ENCODE data around the gene STEAP2. TPM values are rescaled to one million over a fixed set of nuclear protein-coding genes. Genes with fewer than 3 reads are reported as not detected.
A peak's percentile ranks its signal among the peaks of the same experiment; 100 is the strongest.

Gene STEAP2
- polyA plus RNA-seq, 2 of the 4 experiments (the other 2 are of a cell fraction), result 5.1 to 49.2 TPM

DNA sequence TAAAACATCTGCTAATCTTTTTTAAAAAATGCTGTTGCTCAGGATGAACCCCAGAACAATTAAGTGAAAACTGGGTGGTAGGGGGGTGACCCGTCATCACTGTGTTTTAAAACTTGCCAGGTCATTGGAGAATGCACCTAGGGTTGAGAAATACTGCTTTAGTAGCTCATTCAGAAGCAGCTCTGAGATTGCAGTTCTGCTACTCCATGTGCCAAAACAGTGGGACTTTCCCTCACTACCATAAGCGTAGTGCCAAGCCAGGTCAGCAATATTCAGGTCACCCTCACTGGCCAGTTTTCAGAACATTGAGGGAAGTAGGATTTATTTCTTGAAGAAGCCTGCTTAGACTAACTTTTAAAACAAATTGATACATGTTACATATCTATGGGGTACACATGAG, 5.2 kb downstream of the STEAP2 start:
- Histone ChIP-seq H3K4me2 (no peak overlapping the region), H3K4me1 (peaks cover 5% of the 10 kb centered on the region; the same call in 1 of the 3 replicates), H3K9me3 (no peaks in the 10 kb centered on the region), H3K27ac (no peak overlapping the region), H3K4me3 (no peak overlapping the region)
- FAIRE-seq (no peak), DNase-seq (ENCODE audit: low read depth in 1 of 2, low spot score in 1 of 2) (no peak), ATAC-seq (no peak)
- CTCF ChIA-PET, result no interaction called here
- TF ChIP-seq MAFK (IDR thresholded peaks at IDR 0.05; ENCODE audit: partially characterized antibody) (peak; percentile 22), HOXB13 (CRISPR knock-in tag; IDR thresholded peaks at IDR 0.05; ENCODE audit: low read depth) (no peak)
- WGBS (ENCODE audit: missing lambda C conversion rate), result 88% methylated on average over 2 of the region's 2 CpGs
- POLR2A ChIA-PET, result no interaction called here

DNA sequence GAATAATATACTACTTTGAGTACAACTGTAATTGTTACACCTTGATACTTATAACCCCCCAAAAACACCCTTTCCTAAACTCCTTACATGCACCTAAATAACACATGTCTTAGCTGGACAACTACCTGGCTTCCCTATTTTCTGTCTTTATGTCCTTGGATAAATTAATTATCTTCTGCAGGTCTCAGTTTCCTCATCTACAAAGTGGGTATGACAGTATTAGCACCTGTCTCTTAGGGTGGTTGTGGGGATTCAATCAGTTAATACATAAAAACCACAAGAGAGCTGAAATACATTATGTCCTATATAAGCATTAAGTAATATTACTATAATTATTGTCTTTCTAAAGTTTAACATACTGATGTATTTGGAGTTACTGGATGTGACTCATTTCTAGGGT, 10.8 kb downstream of the STEAP2 start:
- Histone ChIP-seq H3K4me1 (peaks cover 11% of the 10 kb centered on the region), H3K4me3 (no peak overlapping the region), H3K9me3 (no peaks in the 10 kb centered on the region), H3K4me2 (no peak overlapping the region), H3K27ac (no peak overlapping the region)
- DNase-seq (ENCODE audit: low read depth in 1 of 2, low spot score in 1 of 2) (no peak), ATAC-seq (no peak), FAIRE-seq (no peak)
- CTCF ChIA-PET, result interaction anchor here (1.6 to 2.5 kb wide), 3 partner anchors 10 to 68 kb away, joined by 5 to 9 read pairs (median 8); partner anchors contain the start of genes STEAP1 and STEAP2
- POLR2A ChIA-PET, result no interaction called here
- TF ChIP-seq, protein P1, sequence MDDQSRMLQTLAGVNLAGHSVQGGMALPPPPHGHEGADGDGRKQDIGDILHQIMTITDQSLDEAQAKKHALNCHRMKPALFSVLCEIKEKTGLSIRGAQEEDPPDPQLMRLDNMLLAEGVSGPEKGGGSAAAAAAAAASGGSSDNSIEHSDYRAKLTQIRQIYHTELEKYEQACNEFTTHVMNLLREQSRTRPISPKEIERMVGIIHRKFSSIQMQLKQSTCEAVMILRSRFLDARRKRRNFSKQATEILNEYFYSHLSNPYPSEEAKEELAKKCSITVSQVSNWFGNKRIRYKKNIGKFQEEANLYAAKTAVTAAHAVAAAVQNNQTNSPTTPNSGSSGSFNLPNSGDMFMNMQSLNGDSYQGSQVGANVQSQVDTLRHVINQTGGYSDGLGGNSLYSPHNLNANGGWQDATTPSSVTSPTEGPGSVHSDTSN (IDR thresholded peaks at IDR 0.05), result no peak

DNA sequence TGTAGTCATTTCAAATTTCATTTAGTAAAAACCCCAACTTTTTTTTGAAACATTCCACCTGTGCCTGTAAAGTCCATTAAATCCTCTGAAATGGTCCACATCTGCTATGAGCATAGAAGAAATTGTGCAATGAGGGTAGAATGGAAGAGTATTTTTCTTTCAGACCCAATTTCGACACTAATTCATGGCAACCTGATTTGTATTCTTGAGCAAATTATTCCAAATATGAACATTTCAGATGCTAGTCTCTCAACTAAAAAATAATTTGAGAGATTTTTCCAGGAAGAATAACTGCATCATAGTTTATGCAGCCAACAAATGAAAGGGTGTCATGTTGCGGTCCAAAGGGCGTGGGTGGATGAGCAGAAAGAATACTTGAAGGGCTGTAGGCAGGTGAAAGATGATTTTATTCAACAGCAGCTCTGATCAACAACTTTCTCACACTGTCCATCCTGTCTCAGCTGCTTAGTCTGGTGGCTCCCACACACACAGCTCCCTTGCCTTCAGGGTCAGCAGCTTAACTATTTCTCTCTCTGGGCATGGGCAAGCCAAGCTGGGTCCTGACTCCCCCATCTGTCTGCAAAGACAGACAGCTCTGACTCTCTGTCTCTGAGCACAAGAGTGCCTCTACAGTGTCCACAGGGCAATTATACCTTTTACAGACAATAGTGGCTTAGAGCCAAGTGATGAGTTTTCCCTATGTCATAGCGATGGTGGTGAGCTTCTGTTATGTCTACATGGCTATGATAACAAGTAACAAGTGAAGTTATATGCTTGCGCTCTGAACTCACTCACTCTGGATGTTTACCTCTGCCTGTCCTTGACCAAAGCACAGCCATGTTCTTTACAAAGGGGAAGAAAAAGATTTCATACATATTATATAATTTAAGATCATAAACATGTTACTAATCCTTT, 11.5 kb downstream of the STEAP2 start:
- DNase-seq (ENCODE audit: low read depth in 1 of 2, low spot score in 1 of 2) (peak in 1 of 2 experiments; percentile 72), ATAC-seq (peak; percentile 59 to 85; a peak in 5 of 6 replicates), FAIRE-seq (peak; percentile 92)
- WGBS (ENCODE audit: missing lambda C conversion rate), result 55% methylated on average over 5 of the region's 5 CpGs
- ChIA-PET POLR2A (interaction anchor here (0.9 kb wide), 1 partner anchor 12 kb away, joined by 7 read pairs; the partner anchor contains the start of gene STEAP2), CTCF (interaction anchor here (1.1 to 2.5 kb wide), 5 partner anchors 9 to 69 kb away, joined by 3 to 12 read pairs (median 8); partner anchors contain the start of genes STEAP1 and STEAP2)
- Histone ChIP-seq H3K4me3 (no peak overlapping the region), H3K4me1 (peaks cover 11% of the 10 kb centered on the region), H3K4me2 (peak overlapping the region; percentile 40), H3K9me3 (no peaks in the 10 kb centered on the region), H3K27ac (peak overlapping the region in 1 of 2 experiments; percentile 23; a peak in 1 of 6 replicates)
- no peak for TF ChIP-seq JUNB (IDR thresholded peaks at IDR 0.05)
- no peak for TF ChIP-seq HOXA7 (CRISPR knock-in tag; IDR thresholded peaks at IDR 0.05)
- TF ChIP-seq CHD4 (IDR thresholded peaks at IDR 0.05; ENCODE audit: borderline replicate concordance), result no peak
- TF ChIP-seq ZSCAN20 (CRISPR knock-in tag; IDR thresholded peaks at IDR 0.05), result peak; percentile 68; the same call in 1 of the 2 replicates
- no peak for TF ChIP-seq RCOR1 (IDR thresholded peaks at IDR 0.05; ENCODE audit: low read depth, low read length)
- no peak for TF ChIP-seq ZNF302 (CRISPR knock-in tag; IDR thresholded peaks at IDR 0.05)
- TF ChIP-seq RARB (CRISPR knock-in tag; IDR thresholded peaks at IDR 0.05), result no peak
- TF ChIP-seq, protein P2, sequence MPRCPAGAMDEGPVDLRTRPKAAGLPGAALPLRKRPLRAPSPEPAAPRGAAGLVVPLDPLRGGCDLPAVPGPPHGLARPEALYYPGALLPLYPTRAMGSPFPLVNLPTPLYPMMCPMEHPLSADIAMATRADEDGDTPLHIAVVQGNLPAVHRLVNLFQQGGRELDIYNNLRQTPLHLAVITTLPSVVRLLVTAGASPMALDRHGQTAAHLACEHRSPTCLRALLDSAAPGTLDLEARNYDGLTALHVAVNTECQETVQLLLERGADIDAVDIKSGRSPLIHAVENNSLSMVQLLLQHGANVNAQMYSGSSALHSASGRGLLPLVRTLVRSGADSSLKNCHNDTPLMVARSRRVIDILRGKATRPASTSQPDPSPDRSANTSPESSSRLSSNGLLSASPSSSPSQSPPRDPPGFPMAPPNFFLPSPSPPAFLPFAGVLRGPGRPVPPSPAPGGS (IDR thresholded peaks at IDR 0.05), result no peak
- TF ChIP-seq SMC3 (IDR thresholded peaks at IDR 0.05), result no peak
- no peak for TF ChIP-seq TP53 (CRISPR knock-in tag; IDR thresholded peaks at IDR 0.05)
- TF ChIP-seq HOXB13 (CRISPR knock-in tag; IDR thresholded peaks at IDR 0.05; ENCODE audit: low read depth), result peak; percentile 70; the same call in 1 of the 2 replicates
- TF ChIP-seq, protein P3, sequence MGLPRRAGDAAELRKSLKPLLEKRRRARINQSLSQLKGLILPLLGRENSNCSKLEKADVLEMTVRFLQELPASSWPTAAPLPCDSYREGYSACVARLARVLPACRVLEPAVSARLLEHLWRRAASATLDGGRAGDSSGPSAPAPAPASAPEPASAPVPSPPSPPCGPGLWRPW (IDR thresholded peaks at IDR 0.05), result no peak
- TF ChIP-seq, protein P4, sequence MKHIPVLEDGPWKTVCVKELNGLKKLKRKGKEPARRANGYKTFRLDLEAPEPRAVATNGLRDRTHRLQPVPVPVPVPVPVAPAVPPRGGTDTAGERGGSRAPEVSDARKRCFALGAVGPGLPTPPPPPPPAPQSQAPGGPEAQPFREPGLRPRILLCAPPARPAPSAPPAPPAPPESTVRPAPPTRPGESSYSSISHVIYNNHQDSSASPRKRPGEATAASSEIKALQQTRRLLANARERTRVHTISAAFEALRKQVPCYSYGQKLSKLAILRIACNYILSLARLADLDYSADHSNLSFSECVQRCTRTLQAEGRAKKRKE (CRISPR knock-in tag; IDR thresholded peaks at IDR 0.05; ENCODE audit: low read depth), result peak; percentile 73; the same call in 1 of the 2 replicates
- TF ChIP-seq CBX2 (IDR thresholded peaks at IDR 0.05; ENCODE audit: borderline replicate concordance, low read depth), result no peak
- TF ChIP-seq ZC3H11A (IDR thresholded peaks at IDR 0.05), result no peak
- TF ChIP-seq EP300 (IDR thresholded peaks at IDR 0.05), result no peak
- TF ChIP-seq HDAC2 (IDR thresholded peaks at IDR 0.05), result no peak
- TF ChIP-seq, protein P5, sequence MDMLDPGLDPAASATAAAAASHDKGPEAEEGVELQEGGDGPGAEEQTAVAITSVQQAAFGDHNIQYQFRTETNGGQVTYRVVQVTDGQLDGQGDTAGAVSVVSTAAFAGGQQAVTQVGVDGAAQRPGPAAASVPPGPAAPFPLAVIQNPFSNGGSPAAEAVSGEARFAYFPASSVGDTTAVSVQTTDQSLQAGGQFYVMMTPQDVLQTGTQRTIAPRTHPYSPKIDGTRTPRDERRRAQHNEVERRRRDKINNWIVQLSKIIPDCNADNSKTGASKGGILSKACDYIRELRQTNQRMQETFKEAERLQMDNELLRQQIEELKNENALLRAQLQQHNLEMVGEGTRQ (IDR thresholded peaks at IDR 0.05), result no peak
- TF ChIP-seq TFCP2L1 (CRISPR knock-in tag; IDR thresholded peaks at IDR 0.05), result no peak
- no peak for TF ChIP-seq NFE2L2 (conservative IDR thresholded peaks at IDR 0.05; ENCODE audit: low read length)
- no peak for TF ChIP-seq GATA3 (IDR thresholded peaks at IDR 0.05; ENCODE audit: borderline replicate concordance)
- TF ChIP-seq, protein P6, sequence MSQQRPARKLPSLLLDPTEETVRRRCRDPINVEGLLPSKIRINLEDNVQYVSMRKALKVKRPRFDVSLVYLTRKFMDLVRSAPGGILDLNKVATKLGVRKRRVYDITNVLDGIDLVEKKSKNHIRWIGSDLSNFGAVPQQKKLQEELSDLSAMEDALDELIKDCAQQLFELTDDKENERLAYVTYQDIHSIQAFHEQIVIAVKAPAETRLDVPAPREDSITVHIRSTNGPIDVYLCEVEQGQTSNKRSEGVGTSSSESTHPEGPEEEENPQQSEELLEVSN (IDR thresholded peaks at IDR 0.05; ENCODE audit: borderline replicate concordance, low read depth), result no peak
- no peak for TF ChIP-seq CBX8 (IDR thresholded peaks at IDR 0.05)
- no peak for TF ChIP-seq KDM1A (IDR thresholded peaks at IDR 0.05; ENCODE audit: low read depth)
- 0 out of 2 replicates have a peak, but pooled peaks have one; percentile 56 for TF ChIP-seq HOXB5 (CRISPR knock-in tag; IDR thresholded peaks at IDR 0.05)
- TF ChIP-seq SREBF2 (IDR thresholded peaks at IDR 0.05), result no peak
- TF ChIP-seq EHF (CRISPR knock-in tag; IDR thresholded peaks at IDR 0.05), result peak; percentile 89
- TF ChIP-seq HEYL (CRISPR knock-in tag; IDR thresholded peaks at IDR 0.05), result no peak
